GM15510 (cell line): ENCODE measurements around the gene CNNM1.

Experiments used
- POLR2A ChIP-seq: IDR thresholded peaks from 3 replicates; pipeline ENCODE4 v1.6.1; 2011; ENCODE audit warnings: borderline replicate concordance; ENCODE audit not compliant: insufficient read length; ENCODE audit errors: extremely low read depth

Gene CNNM1

DNA sequence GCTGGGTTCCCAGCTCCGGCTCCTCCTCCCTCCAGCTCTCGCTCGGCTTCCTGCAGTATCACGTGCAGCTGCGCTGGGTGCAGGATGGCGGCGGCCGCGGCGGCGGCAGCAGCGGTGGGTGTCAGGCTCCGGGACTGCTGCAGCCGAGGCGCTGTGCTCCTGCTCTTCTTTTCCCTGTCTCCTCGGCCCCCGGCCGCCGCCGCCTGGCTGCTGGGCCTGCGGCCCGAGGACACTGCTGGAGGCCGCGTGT lies at the start of gene CNNM1:
Gene CNNM1, plus strand, starts transcription at position 53 of the 250 bp plus-strand sequence. Its CDS starts 32 bp downstream, at position 85.
- peak; percentile 33 for TF ChIP-seq POLR2A

DNA sequence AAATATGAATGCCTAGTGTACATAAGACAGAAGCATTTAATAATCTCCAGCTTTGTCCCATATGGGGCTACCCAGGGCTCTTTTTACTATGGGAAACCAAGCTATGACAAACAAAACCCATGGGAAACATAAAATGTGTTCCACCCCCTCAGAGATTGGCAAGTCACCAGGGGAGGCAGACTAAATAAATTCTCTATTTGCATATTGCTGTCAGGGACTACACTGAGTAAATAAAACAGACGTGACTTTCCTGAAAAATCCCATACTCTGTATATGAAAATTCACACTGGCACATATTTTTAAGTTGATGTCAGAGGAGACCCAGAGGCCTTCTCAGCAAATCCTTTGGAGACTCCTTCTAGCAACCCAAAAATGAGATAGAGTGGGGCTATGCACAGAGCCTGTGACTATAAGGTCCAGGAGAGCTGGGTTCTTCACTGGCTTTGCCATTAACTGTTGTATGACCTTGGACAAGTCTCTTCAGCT lies 49.5 kb upstream of the CNNM1 start:
- TF ChIP-seq POLR2A: no peak

DNA sequence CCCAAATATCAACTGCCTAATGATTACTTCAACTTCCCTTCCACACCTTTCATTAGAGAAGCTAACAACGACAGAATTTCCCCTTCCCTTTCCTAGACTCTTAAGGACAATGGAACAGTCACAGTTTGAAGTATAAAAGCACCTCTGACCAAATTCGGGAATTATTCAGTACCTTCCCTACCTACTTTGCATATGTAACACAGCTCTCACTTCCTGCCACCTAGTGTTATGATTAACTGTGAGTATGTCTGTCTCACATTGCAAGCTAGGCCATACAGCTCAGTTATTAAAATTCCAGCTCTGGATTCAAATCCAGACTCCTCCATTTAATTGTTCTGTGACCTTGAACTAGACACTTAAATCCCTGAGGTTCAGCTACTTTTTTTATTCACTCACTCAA lies 48.7 kb upstream of the CNNM1 start:
- TF ChIP-seq POLR2A: no peak

DNA sequence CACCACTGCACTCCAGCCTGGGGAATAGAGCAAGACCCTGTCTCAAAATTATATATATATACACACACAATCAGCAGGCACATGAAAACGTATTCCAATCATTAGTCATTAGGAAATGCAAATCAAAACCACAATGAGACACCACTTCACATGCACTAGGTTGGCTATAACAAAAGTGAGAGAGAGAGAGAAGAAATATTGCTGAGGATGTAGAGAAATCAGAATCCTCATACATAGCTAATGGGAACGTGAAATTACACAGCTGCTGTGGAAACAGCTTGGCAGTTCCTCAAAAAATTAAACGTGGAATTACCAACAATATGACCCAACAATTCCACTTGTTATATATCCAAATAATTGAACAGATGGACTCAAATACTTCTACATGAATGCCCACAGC lies 43.3 kb upstream of the CNNM1 start:
- no peak for TF ChIP-seq POLR2A

DNA sequence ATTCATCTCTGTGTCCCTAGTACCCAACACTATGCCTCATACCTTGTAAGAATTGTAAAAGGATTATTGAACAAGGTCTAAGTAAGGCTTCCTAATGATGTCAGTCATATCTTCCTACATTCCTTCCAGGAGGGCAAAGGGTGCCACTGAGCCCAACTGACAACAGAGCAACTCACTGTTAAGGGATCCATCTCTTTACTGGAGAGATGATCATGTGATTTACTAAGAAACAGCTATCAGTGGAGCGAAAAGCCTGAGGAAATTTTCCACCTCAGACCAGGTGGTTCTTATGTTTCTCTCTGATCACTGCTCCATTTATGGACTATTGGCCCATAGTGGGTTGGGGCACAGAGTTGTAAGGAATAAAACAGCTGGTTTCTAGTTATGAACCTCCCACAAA lies 38.9 kb upstream of the CNNM1 start:
- TF ChIP-seq POLR2A: no peak

DNA sequence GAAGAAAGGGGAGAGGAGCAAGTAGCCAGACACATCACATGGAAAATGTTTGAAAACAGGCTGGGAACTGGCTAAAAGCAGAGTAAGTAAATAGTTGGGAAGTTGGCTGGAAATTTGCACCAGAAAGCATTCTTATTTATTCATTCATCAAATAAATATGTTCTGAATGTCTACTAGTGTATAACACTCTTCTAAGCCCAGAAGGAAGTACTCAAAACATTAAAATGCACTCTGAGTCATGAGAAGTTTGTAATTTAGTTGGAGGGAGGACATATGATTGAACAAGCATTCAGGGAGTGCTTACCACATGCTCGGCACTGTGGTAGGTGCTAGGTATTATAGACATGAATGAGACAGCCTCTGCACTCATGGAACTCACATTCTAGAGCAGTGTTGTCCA lies 37.0 kb upstream of the CNNM1 start:
- no peak for TF ChIP-seq POLR2A

GRCh38 chr10:99296605-99297004 lies 32.6 kb upstream of the CNNM1 start:
- no peak for TF ChIP-seq POLR2A

DNA sequence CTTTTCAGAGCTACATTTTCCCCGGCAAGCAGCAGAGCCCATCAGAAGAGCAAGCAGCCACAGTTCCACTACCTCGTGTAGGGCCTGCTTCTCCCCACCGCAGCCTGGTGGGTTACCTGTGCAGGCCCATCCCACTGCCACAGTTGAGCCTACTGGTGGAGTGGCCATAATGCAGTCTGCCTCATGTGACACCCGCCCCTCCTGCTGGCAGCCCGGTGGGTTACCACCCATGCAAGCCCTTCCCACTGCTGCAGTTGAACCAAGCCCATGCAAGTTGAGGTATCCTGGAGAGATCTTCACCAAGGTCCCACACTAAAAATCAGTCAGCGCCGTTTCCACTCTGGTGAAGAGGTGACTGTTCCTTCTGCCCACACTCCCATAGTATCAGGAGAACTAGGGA lies 32.1 kb upstream of the CNNM1 start:
- TF ChIP-seq POLR2A: no peak

- no peak for TF ChIP-seq POLR2A
These were observed 25.0 kb upstream of the CNNM1 start for GRCh38 chr10:99303899-99304861.

- no peak for TF ChIP-seq POLR2A
These were observed 24.3 kb upstream of the CNNM1 start for GRCh38 chr10:99304862-99305229.

- TF ChIP-seq POLR2A: no peak
These were observed 16.7 kb upstream of the CNNM1 start for GRCh38 chr10:99312501-99312900.

- no peak for TF ChIP-seq POLR2A
These were observed 13.3 kb upstream of the CNNM1 start for GRCh38 chr10:99315853-99316252.

DNA sequence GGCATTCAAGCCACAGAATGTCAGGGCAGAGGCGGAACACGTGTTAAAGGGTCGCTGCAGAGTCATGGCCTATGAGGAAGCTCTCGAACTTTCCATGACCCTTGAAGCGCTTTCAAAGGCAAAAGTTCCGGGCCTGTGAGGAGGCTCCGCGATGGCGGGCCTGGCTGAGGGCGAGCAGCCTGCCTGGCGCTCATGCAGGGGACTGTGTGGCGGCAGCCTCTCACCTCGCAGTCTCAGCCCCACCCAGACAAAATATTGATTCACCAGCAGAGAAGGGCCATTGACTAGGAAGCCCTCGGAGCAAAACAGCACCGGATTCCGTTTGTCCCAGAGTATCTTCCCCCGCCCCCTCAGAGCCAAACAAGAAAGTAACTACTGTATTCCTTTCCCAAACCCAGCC lies 12.8 kb upstream of the CNNM1 start:
- no peak for TF ChIP-seq POLR2A

- no peak for TF ChIP-seq POLR2A
These were observed 11.1 kb upstream of the CNNM1 start for GRCh38 chr10:99318048-99318447.

- no peak for TF ChIP-seq POLR2A
These were observed 10.7 kb upstream of the CNNM1 start for GRCh38 chr10:99318475-99318874.

DNA sequence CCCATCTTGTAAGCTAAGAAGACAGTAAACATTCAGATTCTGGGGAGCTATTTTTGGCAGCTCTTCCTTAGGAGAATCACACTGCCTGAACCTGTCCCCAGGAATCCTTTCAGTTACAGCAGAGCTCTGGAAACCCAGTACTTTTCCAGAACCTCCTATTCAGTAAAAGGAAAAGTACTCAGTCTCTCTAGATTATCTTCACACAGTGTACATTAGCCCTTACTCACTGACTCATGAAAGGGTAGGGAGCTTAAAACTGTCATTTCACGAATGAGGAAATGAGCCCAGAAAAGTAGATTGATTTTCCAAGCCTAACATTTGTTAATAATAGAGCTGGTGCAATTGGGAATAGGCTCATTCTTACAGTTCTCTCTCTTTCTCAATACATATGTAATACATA lies 3.9 kb upstream of the CNNM1 start:
- TF ChIP-seq POLR2A: no peak
